NCI-H345 (cell line): ENCODE measurements around the gene RDH16.
"Not testable (repeated sequence)": the region's sequence is repeated elsewhere in the genome, so short reads cannot be mapped to it uniquely, and the experiment has no call there.

Source experiments
- DNase-seq: peaks from one replicate; lab custom pipeline; 2025; lab: John Stamatoyannopoulos, UW

Gene RDH16

GRCh38 chr12:56988207-56988739, 30.9 kb upstream of the RDH16 start:
- no peak for DNase-seq

DNA sequence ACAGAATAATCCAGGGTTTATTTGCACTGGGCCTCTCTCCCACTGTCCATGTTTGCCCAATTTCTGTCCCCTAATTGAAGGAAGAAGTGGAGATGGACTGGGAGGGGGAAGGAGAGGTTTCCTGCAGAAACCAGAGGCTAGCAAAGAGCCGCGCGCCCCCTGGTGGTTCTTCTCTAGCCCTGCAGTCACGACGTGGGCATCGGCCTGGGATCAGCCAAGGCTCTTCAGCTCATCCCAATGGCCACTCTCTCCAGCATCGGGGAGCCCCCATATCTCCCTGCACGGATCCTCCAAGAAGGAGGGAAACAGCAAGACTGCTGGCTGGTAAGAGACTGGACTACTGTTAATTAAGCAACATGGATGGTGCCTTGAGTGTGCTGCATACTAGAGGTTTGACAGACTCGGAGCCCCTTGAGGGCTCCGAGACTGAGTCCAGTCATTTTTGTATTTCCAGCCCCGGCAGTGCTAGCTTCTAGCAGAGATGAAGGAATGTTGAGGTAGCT, 30.2 kb upstream of the RDH16 start:
- DNase-seq = peak; percentile 73

- DNase-seq = no peak
These were observed 29.6 kb upstream of the RDH16 start for GRCh38 chr12:56987011-56987410.

DNA sequence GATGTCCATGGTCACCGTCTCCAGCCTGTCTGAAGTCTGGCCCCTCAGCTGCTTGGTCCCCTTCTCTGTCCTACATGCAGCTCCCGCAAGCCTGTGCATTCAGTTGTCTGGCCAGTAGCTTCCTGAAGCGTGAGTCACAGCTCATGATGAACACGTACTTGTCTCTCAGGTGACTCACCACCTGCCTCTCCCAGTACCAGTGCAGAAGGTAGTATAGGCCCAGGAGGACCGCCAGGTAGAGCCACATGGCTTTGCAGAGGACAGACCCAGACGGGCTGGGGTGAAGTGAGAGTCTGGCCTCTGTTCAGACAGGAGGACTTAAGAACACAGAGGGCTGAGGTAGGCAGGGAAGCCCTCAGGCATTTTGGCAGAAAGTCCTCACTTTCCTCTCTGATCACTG, 28.3 kb upstream of the RDH16 start:
- peak; percentile 9 for DNase-seq

- no peak for DNase-seq
These were observed 26.0 kb upstream of the RDH16 start for GRCh38 chr12:56983386-56983785.

DNA sequence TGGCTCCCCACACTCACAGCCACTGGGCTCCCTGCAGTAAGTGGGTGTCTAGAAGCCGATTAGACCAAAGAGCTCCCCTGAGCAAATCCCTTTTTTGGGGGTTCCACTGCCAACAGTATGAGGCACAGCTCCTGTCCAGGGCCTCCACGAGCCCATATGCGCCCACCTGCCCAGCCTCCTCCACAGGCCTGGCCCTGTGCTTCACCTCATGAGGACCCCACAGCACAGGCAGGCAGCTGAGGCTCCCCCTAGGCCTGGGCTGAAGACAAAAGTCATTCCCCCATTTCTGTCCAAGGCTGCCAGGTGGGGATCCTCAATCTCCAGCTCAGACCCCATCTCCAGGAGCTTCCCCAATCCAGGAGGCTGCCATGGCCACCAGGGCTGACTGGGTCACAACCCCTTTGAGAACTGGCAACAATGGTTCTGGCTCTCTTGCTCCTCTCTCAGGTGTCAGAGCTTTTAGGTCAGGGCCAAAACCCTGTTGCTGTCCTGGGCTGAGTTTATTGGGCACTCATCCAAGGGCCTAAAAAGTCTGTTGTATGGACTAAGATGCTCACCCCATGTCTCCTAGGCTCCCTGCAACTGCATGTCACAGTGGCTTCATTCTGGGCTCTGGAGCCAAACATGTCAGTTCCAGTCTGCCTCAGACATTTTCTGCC, 25.3 kb upstream of the RDH16 start:
- DNase-seq = not testable (repeated sequence)

DNA sequence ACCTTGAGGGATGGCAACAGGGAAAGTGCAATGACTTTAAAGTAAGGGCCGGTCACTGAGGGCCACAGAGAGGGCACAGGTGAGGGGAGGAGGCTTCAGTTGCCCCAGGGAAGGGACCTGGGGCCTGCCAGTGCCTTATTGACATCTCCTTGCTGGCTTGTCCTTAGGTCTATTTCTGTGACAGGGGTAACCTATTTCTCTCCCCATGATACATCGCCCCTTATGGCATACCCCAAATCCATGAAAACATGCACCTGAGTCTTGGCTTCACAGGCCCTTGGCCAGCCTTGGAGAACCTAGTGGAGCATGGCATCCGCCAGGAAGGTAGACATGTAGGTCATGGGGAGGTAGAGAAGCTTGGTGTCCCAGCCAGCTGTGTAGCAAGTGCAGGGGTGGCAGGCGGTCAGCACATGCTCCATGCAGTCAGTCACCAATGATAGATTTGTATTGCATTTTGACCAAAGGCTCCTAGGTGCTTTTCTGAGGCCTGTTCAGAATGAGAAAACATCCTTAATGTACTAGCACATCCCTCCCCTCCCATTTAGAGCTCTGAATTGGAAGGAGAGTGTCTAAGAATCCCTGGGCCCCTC, 23.6 kb upstream of the RDH16 start:
- DNase-seq = no peak

GRCh38 chr12:56980268-56980667, 22.9 kb upstream of the RDH16 start:
- DNase-seq = no peak

GRCh38 chr12:56979628-56980027, 22.2 kb upstream of the RDH16 start:
- no peak for DNase-seq

DNA sequence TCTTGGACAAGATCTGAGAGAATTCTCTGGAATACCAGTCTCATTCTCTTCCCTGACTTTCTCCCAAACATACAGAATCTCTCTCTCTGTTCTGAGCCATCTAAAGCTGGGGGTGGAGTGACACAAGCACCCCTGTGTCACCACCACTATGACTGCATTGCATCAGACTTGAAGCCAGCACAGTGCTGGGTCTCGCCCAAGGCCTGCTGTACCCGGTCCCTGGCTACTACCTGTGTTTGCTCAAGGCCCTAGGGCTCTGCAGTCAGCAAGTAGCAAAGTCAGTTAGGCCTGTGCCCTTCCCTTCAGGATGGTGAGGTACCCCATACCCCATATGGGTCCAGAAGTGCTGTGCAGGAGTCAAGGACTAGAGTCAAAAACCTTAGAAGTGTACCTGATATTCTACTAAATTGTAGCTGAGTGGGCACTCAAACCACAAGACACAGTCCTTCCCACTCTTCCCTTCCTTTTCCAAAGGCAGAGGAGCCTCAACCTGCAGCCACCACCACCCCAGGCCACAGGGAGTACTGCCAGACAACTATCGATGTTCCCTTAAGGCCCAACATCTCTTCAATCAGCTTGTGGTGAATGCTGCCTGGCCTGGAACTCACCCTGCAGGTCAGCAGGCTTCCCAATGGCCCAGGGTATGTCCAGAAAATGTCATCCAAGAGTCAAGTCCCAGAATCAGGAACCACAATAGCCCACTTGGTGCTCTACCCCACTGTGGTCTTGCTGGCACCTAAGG, 21.2 kb upstream of the RDH16 start:
- DNase-seq = no peak

- not testable (repeated sequence) for DNase-seq
These were observed 20.0 kb upstream of the RDH16 start for GRCh38 chr12:56977361-56977760.

DNA sequence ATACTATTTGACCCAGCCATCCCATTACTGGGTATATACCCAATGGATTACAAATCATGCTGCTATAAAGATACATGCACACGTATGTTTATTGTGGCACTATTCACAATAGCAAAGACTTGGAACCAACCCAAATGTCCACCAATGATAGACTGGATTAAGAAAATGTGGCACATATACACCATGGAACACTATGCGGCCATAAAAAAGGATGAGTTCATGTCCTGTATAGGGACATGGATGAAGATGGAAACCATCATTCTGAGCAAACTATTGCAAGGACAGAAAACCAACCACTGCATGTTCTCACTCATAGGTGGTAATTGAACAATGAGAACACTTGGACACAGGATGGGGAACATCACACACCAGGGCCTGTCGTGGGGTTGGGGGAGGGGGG, 16.8 kb upstream of the RDH16 start:
- DNase-seq = not testable (repeated sequence)

GRCh38 chr12:56968910-56969309, 11.5 kb upstream of the RDH16 start:
- DNase-seq = not testable (repeated sequence)

DNA sequence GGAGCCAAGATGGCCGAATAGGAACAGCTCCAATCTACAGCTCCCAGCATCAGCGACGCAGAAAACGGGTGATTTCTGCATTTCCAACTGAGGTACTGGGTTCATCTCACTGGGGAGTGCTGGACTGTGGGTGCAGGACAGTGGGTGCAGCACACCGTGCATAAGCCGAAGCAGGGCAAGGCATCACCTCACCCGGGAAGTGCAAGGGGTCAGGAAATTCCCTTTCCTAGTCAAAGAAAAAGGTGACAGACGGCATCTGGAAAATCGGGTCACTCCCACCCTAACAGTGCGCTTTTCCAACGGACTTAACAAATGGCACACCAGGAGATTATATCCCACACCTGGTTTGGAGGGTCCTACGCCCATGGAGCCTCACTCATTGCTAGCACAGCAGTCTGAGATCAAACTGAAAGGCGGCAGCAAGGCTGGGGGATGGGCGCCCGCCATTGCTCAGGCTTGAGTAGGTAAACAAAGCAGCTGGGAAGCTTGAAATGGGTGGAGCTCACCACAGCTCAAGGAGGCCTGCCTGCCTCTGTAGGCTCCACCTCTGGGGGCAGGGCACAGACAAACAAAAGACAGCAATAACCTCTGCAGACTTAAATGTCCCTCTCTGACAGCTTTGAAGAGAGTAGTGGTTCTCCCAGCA, 8.7 kb upstream of the RDH16 start:
- DNase-seq = not testable (repeated sequence)

DNA sequence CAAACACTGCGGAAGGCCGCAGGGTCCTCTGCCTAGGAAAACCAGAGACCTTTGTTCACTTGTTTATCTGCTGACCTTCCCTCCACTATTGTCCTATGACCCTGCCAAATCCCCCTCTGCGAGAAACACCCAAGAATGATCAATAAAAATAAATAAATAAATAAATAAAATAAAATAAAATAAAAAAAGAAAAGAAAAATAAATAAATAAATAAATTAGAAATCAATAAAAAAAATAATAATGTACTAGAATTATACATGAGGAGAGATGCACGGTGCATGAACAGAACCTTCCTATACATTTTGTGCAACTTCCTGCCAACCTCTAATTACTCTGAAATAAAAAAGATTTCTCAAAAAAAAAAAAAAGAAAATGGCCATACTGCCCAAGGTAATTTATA, 7.7 kb upstream of the RDH16 start:
- DNase-seq = not testable (repeated sequence)

- not testable (repeated sequence) for DNase-seq
These were observed 6.1 kb upstream of the RDH16 start for GRCh38 chr12:56963557-56963956.

- DNase-seq = not testable (repeated sequence)
These were observed 4.8 kb upstream of the RDH16 start for GRCh38 chr12:56962247-56962646.

- no peak for DNase-seq
These were observed 1.0 kb upstream of the RDH16 start for GRCh38 chr12:56958422-56958821.

DNA sequence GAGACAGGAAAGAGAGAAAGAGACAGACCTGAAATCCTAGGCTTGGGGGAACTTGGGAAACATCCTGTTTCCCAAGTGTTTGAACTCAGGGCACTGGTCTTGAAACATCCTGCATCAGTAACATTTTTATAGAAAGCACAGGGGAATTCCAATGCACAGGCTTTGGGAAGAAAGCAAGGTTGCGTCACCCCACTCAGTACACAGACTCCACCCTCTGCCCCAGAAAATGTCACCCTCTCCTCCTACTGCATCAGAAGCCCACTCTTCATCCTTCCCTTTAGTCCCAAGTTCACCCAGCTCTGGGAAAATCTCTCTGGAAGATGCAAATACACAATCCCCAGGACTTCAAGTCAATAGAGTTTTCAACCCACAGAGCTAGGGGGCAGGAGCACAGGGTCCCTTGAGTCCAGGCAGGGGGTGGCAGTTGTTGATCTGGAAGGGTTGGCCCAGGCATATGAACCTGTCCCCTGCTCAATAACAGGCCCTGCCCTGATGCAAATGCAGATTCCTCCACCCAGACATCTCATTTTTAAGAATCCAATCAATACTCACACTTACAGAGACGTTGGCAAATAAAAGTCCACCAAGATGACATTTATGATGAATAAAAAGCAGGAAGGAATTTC, 1.7 kb downstream of the RDH16 start:
- no peak for DNase-seq

GRCh38 chr12:56954958-56955355, 2.5 kb downstream of the RDH16 start:
- DNase-seq = no peak

GRCh38 chr12:56954057-56954957, 3.1 kb downstream of the RDH16 start:
- DNase-seq = no peak
